ENCODE results near the gene S1PR3.

DNA sequence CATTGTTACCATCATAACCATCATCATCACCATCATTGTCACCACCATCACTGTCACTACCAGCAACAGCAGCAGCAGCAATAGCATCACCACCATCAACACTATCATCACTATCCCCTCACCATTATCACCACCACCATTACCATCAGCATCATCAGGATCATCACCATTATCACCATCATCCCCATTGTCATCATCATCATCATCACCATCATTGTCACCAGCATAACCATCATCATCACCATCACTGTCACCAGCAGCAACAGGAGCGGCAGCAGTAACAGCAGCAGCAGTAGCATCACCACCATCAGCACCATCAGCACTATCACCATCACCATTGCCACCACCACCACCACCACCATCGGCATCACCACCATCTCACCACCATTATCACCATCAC lies 48.4 kb downstream of the S1PR3 start:
- TF ChIP-seq EZH2 (IDR thresholded peaks at IDR 0.05; ENCODE audit: insufficient read depth, poor library complexity, severe bottlenecking) (no peak), EZH2phosphoT487 (IDR thresholded peaks at IDR 0.05; ENCODE audit: insufficient read depth, low read depth) (no peak)
